ENCODE data around the gene DNAI4.

DNA sequence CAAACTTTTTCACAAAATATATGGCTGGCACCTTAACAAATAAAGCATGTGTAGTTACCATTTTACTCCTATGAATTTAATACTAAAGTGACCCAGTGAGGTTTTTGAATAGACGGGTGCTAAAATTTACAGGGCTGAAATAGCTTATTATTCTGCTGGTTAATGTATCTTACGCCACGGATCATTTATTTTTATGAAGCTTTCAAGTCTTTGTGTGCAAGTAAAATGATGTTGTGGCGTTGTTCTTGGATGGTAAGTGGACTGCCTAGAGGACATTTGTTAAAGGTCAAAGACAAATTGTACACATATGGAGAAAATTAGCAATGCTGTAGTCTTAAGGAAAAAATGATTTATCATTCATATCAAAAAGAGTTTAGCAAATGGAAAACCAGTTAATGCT lies 146.4 kb downstream of the DNAI4 start:
- TF ChIP-seq EZH2 (IDR thresholded peaks at IDR 0.05) (no peak), POLR2AphosphoS5 (IDR thresholded peaks at IDR 0.05; ENCODE audit: borderline replicate concordance, low read depth, low read length) (no peak), FOXP2 (optimal IDR thresholded peaks at IDR 0.05; ENCODE audit: control extremely low read depth, extremely low read length, insufficient read depth) (no peak)

All from SK-N-MC (cell line).